Measurements from ENCODE around the gene CDC42EP4. TPM values are rescaled to one million over a fixed set of nuclear protein-coding genes. Genes with fewer than 3 reads are reported as not detected.

The CDC42EP4 gene
- total and polyA plus RNA-seq, 2 donors from 2014 or later: 26.2 to 76.9 TPM

Other genes starting within 250 kb of the CDC42EP4 start
- 37.2 TPM for gene SLC39A11, start 219.3 kb downstream of the CDC42EP4 start, total RNA-seq
- gene SLC39A11, start 219.3 kb downstream of the CDC42EP4 start, polyA plus RNA-seq (ENCODE audit: insufficient read depth, low read depth, low replicate concordance): 19.7 TPM
- gene SSTR2, start 147.0 kb downstream of the CDC42EP4 start, total RNA-seq: 2.1 TPM
- 5.3 TPM for gene SSTR2, start 147.0 kb downstream of the CDC42EP4 start, polyA plus RNA-seq (ENCODE audit: insufficient read depth, low read depth, low replicate concordance)
- gene COG1, start 118.9 kb downstream of the CDC42EP4 start, total RNA-seq: 41.6 TPM
- gene COG1, start 118.9 kb downstream of the CDC42EP4 start, polyA plus RNA-seq (ENCODE audit: insufficient read depth, low read depth, low replicate concordance): 28.2 TPM
- gene CPSF4L, start 50.1 kb downstream of the CDC42EP4 start, total RNA-seq: not detected
- gene CPSF4L, start 50.1 kb downstream of the CDC42EP4 start, polyA plus RNA-seq (ENCODE audit: insufficient read depth, low read depth, low replicate concordance): not detected